Measurements from ENCODE around the gene GDF11. TPM values are rescaled to one million over a fixed set of nuclear protein-coding genes. Genes with fewer than 3 reads are reported as not detected.

GDF11 gene
- total and polyA plus RNA-seq, 2 of the 8 experiments (the other 6 are each of a cell fraction or from before 2014, with no cell fraction given), result 12.1 to 15.1 TPM

DNA sequence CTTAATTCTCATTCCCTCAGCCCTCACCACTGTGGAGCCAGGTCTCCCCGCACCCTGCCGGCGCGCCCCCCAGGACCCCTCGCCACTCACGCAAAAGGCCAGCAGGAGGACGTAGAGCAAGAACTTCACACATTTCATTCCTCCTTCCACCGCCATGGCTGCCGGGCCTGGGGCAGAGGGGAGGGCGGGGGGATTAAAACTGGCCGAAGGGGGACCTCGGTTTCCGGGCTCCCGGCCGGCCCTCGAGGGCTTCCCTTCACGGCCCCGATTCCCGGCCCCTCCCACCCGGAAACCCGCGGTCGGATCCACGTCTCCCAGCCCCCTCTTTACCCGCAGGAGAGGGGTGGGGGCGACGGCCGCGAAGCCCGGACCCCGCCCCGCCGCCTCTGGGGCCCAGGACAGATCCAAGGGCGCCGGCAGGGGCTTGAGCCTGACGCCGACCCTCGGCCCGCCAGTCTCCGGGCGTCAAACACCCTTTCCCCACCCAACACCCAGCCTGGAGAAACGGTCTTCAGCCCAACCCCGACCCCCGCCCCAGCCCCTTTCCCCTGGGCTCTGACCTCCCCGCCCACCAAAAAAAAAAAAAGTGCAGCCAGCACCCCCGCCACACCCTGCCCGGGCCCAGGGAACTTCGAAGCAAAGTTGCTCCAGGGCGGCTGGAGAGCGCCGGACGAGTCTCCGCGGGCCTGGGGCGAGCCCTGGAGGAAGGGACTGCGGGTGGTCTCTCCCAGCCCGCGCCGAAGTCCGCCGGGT, 14.6 kb upstream of the GDF11 start (continued):
- TF ChIP-seq YY1 (IDR thresholded peaks at IDR 0.05; ENCODE audit: low read depth, low read length) (peak; percentile 67; the same call in 1 of the 2 replicates), RNF2 (IDR thresholded peaks at IDR 0.05; ENCODE audit: borderline replicate concordance, low read depth, low read length, missing control alignments, poor library complexity, severe bottlenecking) (no peak), ASH2L (IDR thresholded peaks at IDR 0.05; ENCODE audit: low read length) (peak; percentile 10)

All from H1 (cell line).